ENCODE measurements around the gene DBH. TPM values are rescaled to one million over a fixed set of nuclear protein-coding genes. Genes with fewer than 3 reads are reported as not detected.

Gene DBH
- total and polyA plus RNA-seq, 3 donors from 2014 or later: 0.06 TPM; not detected in 2

DNA sequence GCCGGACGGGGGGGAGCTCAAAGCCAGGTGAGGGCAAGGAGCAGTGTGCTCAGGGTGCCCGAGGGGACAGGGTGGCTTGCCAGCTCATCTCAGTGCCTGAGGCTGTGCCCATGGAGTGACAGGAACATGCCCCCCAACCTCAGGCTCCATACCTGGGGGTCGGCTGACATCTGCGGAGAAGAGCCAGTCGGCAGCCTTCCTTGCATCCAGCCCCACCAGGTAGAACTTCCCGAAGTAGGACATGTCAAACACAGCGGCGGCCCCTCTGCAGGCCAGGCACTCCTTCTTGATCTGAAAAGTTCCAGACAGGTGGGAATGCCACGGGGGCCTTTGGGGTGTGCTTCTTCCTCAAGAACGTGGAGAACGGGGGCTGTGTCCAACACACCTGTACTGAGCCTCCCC lies 59.9 kb downstream of the DBH start:
- Histone ChIP-seq H3K4me1 (peaks cover 16% of the 10 kb centered on the region), H3K27ac (no peak overlapping the region), H3K27me3 (no peaks in the 10 kb centered on the region), H3K36me3 (ENCODE audit: low read depth, missing control alignments) (no peaks in the 10 kb centered on the region), H3K9me3 (no peaks in the 10 kb centered on the region), H3K4me3 (no peak overlapping the region)
- intact Hi-C loops (cut with DNase I; ENCODE audit: low total_unique reads): no loop called here
- WGBS, 2 donors: 92% methylated on average over 12 of the region's 12 CpGs
- no peak for DNase-seq
- TF ChIP-seq, protein P1, sequence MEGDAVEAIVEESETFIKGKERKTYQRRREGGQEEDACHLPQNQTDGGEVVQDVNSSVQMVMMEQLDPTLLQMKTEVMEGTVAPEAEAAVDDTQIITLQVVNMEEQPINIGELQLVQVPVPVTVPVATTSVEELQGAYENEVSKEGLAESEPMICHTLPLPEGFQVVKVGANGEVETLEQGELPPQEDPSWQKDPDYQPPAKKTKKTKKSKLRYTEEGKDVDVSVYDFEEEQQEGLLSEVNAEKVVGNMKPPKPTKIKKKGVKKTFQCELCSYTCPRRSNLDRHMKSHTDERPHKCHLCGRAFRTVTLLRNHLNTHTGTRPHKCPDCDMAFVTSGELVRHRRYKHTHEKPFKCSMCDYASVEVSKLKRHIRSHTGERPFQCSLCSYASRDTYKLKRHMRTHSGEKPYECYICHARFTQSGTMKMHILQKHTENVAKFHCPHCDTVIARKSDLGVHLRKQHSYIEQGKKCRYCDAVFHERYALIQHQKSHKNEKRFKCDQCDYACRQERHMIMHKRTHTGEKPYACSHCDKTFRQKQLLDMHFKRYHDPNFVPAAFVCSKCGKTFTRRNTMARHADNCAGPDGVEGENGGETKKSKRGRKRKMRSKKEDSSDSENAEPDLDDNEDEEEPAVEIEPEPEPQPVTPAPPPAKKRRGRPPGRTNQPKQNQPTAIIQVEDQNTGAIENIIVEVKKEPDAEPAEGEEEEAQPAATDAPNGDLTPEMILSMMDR (IDR thresholded peaks at IDR 0.05): no peak
- TF ChIP-seq POLR2A (IDR thresholded peaks at IDR 0.05): no peak

- no peaks in the 10 kb centered on the region for H3K36me3 ChIP-seq (ENCODE audit: low read depth, missing control alignments)
- H3K27ac ChIP-seq: no peak overlapping the region
- no peaks in the 10 kb centered on the region for H3K9me3 ChIP-seq
- H3K27me3 ChIP-seq: no peaks in the 10 kb centered on the region
- H3K4me1 ChIP-seq: peaks cover 17% of the 10 kb centered on the region
- intact Hi-C loops (cut with DNase I; ENCODE audit: low total_unique reads): no loop called here
- no peak for DNase-seq
- 94 to 96% methylated on average over 6 of the region's 6 CpGs for WGBS, 2 donors
- TF ChIP-seq POLR2A (IDR thresholded peaks at IDR 0.05): no peak
- TF ChIP-seq, protein P1 (IDR thresholded peaks at IDR 0.05): no peak
- no peak overlapping the region for H3K4me3 ChIP-seq
Observed at GRCh38 chr9:133699546-133699945, 63.4 kb downstream of the DBH start.

GRCh38 chr9:133700819-133701320 lies 64.7 kb downstream of the DBH start:
- no peak for DNase-seq
- TF ChIP-seq, protein P1 (IDR thresholded peaks at IDR 0.05): no peak
- no peak for TF ChIP-seq POLR2A (IDR thresholded peaks at IDR 0.05)
- 72 to 79% methylated on average over 3 to 4 of the region's 4 CpGs for WGBS, 2 donors
- peaks cover 17% of the 10 kb centered on the region for H3K4me1 ChIP-seq
- intact Hi-C loops (cut with DNase I; ENCODE audit: low total_unique reads): no loop called here
- no peaks in the 10 kb centered on the region for H3K27me3 ChIP-seq
- no peak overlapping the region for H3K27ac ChIP-seq
- H3K9me3 ChIP-seq: no peaks in the 10 kb centered on the region
- H3K36me3 ChIP-seq (ENCODE audit: low read depth, missing control alignments): no peaks in the 10 kb centered on the region
- no peak overlapping the region for H3K4me3 ChIP-seq

GRCh38 chr9:133701321-133701980 lies 65.3 kb downstream of the DBH start:
- H3K27me3 ChIP-seq: no peaks in the 10 kb centered on the region
- no peak overlapping the region for H3K4me3 ChIP-seq
- no peaks in the 10 kb centered on the region for H3K36me3 ChIP-seq (ENCODE audit: low read depth, missing control alignments)
- intact Hi-C loops (cut with DNase I; ENCODE audit: low total_unique reads): no loop called here
- H3K4me1 ChIP-seq: peaks cover 17% of the 10 kb centered on the region
- no peak for DNase-seq
- no peak for TF ChIP-seq POLR2A (IDR thresholded peaks at IDR 0.05)
- TF ChIP-seq, protein P1 (IDR thresholded peaks at IDR 0.05): no peak
- WGBS, 2 donors: 63 to 88% methylated on average over 13 to 33 of the region's 33 CpGs
- no peak overlapping the region for H3K27ac ChIP-seq
- no peaks in the 10 kb centered on the region for H3K9me3 ChIP-seq
